ENCODE data around the gene CERS6. TPM values are rescaled to one million over a fixed set of nuclear protein-coding genes. Genes with fewer than 3 reads are reported as not detected.
A peak's percentile ranks its signal among the peaks of the same experiment; 100 is the strongest.

The CERS6 gene
- total RNA-seq, 1 donor from 2014 or later = 30.8 TPM

DNA sequence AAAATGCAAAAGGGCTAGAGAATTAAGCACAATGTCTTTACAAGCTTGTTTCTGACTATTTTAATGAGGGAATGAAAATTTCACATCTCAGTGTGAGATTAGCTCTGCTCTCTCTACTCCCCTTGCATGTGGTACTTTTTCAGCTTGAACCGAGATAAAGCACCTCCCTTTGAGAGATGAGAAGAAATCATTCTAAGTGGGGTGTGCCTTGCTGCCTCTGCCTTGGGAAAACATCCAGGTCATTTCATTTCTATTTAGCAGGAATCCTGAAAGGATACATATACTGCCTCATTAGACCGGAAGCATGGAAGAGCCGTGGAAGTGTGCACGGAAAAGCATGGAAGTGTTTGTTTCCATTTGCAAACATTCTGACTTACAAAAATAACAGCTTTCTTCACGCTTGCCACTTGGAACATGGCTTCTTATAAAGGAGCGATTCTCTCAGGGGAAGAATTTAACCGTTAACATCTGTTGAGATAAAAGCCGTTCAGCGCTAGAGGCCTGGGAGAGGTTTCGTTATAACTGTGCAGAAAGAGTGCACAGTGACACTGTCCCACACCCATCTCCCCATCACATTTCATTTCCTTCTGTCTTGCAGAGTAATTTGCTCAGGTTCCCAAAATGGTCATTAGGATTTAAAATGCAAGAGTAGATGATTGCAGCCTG is 363.1 kb downstream of the CERS6 start:
- no peak overlapping the region for H3K27ac Mint-ChIP-seq (ENCODE audit: unreplicated experiment)

DNA sequence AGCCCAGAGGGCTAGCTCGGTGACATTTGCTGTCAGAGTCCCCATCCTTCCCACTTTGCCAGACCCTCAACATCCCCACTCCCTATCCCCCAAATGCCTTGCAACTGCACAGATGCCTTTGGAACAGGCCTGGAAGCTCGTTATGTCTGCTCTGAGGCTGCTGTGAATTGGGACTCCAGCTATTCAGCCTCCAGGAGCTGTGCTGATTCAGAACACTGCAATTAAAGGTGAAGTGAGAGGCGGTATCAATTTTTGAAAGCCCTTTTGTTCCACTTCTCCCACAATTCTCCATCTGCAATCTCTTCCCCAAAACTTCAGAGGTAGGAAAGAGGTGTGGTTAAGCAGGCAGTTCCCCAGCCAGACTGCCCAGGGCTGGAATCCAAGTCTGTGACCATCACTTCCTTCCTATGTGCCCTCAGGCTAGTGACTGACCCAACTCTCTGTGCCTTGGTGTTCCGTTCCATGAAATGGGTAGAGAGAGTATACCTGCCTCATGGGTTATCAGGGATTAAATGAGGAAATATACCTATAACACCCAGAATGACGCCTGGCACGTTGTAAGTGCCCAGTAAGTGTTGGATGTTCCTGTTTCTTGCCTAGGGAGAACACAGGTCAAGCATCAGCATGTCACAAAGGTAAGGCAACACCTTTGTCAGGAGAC is 363.9 kb downstream of the CERS6 start:
- H3K4me3 Mint-ChIP-seq (ENCODE audit: unreplicated experiment) = no peak overlapping the region
- H3K36me3 Mint-ChIP-seq (ENCODE audit: low read depth) = no peaks in the 10 kb centered on the region
- no peak for DNase-seq (ENCODE audit: low spot score)
- no peak overlapping the region for H3K27ac Mint-ChIP-seq (ENCODE audit: unreplicated experiment)
- H3K9me3 Mint-ChIP-seq (ENCODE audit: low read depth) = no peaks in the 10 kb centered on the region
- TF ChIP-seq, protein P1, sequence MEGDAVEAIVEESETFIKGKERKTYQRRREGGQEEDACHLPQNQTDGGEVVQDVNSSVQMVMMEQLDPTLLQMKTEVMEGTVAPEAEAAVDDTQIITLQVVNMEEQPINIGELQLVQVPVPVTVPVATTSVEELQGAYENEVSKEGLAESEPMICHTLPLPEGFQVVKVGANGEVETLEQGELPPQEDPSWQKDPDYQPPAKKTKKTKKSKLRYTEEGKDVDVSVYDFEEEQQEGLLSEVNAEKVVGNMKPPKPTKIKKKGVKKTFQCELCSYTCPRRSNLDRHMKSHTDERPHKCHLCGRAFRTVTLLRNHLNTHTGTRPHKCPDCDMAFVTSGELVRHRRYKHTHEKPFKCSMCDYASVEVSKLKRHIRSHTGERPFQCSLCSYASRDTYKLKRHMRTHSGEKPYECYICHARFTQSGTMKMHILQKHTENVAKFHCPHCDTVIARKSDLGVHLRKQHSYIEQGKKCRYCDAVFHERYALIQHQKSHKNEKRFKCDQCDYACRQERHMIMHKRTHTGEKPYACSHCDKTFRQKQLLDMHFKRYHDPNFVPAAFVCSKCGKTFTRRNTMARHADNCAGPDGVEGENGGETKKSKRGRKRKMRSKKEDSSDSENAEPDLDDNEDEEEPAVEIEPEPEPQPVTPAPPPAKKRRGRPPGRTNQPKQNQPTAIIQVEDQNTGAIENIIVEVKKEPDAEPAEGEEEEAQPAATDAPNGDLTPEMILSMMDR (IDR thresholded peaks at IDR 0.05) = no peak
- no peaks in the 10 kb centered on the region for H3K27me3 Mint-ChIP-seq (ENCODE audit: low read depth)
- peaks cover 16% of the 10 kb centered on the region for H3K4me1 Mint-ChIP-seq (ENCODE audit: low read depth)

More for the DNA sequence above, 363.1 kb downstream of the CERS6 start:
- H3K4me3 Mint-ChIP-seq (ENCODE audit: unreplicated experiment) = peak overlapping the region; percentile 41
- peaks cover 16% of the 10 kb centered on the region for H3K4me1 Mint-ChIP-seq (ENCODE audit: low read depth)
- no peaks in the 10 kb centered on the region for H3K9me3 Mint-ChIP-seq (ENCODE audit: low read depth)
- TF ChIP-seq, protein P1 (IDR thresholded peaks at IDR 0.05) = no peak
- H3K36me3 Mint-ChIP-seq (ENCODE audit: low read depth) = no peaks in the 10 kb centered on the region
- no peak for DNase-seq (ENCODE audit: low spot score)
- no peaks in the 10 kb centered on the region for H3K27me3 Mint-ChIP-seq (ENCODE audit: low read depth)

DNA sequence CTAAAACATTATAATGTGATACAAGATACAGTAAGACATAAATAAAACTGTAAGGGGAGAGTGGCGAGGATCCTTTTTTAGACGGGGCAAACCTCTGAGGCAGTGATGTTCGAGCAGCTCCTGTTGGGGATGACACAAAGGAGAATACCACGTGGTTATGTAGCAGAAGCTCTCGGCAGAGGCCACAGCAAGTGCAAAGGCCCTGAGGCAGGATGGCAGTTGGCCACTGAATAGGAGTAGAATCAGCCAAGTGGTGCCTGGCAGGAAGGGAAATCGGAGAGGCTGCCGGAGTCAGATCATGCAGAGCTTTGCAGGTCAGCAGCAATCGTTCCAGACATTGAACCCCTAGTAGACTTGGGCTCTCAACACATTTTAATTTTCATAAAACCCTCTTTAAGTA is 365.5 kb downstream of the CERS6 start:
- Mint-ChIP-seq H3K27ac (ENCODE audit: unreplicated experiment) (no peak overlapping the region), H3K27me3 (ENCODE audit: low read depth) (no peaks in the 10 kb centered on the region)

DNA sequence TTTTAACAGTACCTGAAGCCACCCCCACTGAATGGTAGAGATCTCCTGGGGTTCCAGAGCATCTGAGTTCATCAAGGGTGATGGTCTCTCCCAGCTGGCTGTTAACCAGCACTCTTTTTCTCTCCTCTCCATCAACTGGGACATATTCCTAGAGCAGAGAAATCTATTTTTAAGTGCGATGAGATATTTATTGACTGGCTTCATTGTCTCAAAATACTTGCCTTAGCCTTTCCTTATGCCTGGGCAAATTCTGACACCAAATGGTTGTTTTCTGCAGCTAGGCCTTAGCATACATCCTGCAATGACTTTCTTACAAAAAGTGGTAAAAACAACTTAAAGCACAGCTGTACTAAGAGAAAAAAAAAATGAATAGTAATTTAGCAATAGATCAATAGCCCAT is 365.9 kb downstream of the CERS6 start:
- no peaks in the 10 kb centered on the region for H3K36me3 Mint-ChIP-seq (ENCODE audit: low read depth)
- no peak overlapping the region for H3K27ac Mint-ChIP-seq (ENCODE audit: unreplicated experiment)
- H3K4me1 Mint-ChIP-seq (ENCODE audit: low read depth) = peaks cover 10% of the 10 kb centered on the region
- H3K4me3 Mint-ChIP-seq (ENCODE audit: unreplicated experiment) = no peak overlapping the region
- DNase-seq (ENCODE audit: low spot score) = no peak
- TF ChIP-seq, protein P1 (IDR thresholded peaks at IDR 0.05) = no peak
- H3K27me3 Mint-ChIP-seq (ENCODE audit: low read depth) = no peaks in the 10 kb centered on the region
- H3K9me3 Mint-ChIP-seq (ENCODE audit: low read depth) = no peaks in the 10 kb centered on the region

More for the DNA sequence above, 365.5 kb downstream of the CERS6 start:
- Mint-ChIP-seq H3K9me3 (ENCODE audit: low read depth) (no peaks in the 10 kb centered on the region), H3K4me1 (ENCODE audit: low read depth) (peaks cover 12% of the 10 kb centered on the region), H3K4me3 (ENCODE audit: unreplicated experiment) (no peak overlapping the region), H3K36me3 (ENCODE audit: low read depth) (no peaks in the 10 kb centered on the region)
- TF ChIP-seq, protein P1 (IDR thresholded peaks at IDR 0.05) = no peak
- DNase-seq (ENCODE audit: low spot score) = no peak

Small RNA genes within 50 kb of the gene (microRNA-seq; reads per million reads assigned to microRNA genes)
- not detected for gene MIR4774 (ENCODE audit: borderline number of aligned reads)

Other genes starting within 250 kb of the CERS6 start
- gene STK39, start 208.7 kb upstream of the CERS6 start, total RNA-seq = 31.9 to 34.8 TPM (median 34.3 TPM) in 3 replicates